COLO668 (cell line): ENCODE measurements around the gene WNT7B.

Experiments
- DNase-seq: peaks from one replicate; lab custom pipeline; 2025; ENCODE audit not compliant: unreplicated experiment; lab: John Stamatoyannopoulos, UW

The WNT7B gene

DNA sequence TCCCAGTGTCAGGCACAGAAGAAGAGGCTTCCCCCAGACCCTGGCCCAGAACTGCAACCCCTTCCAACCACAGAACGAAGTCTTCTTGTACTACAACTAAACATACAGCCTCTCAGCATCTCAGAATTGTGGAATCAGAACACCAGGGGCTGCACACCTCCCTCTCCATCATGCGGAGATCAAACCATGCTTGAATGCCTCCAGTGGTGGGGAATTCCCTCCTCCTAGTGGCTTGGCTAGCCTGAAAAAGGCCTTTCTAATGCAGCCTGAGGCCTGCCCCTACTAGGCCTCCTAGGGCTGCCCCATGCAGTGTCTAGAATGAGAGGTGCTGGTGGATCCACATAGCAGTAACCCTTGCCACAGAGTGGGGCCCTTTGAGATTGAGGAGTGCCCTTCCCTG lies 62.7 kb downstream of the WNT7B start:
- DNase-seq = no peak

- no peak for DNase-seq
These were observed 64.1 kb downstream of the WNT7B start for GRCh38 chr22:45912910-45913309.

- peak; percentile 71 for DNase-seq
These were observed 65.2 kb downstream of the WNT7B start for GRCh38 chr22:45911601-45912271.

DNA sequence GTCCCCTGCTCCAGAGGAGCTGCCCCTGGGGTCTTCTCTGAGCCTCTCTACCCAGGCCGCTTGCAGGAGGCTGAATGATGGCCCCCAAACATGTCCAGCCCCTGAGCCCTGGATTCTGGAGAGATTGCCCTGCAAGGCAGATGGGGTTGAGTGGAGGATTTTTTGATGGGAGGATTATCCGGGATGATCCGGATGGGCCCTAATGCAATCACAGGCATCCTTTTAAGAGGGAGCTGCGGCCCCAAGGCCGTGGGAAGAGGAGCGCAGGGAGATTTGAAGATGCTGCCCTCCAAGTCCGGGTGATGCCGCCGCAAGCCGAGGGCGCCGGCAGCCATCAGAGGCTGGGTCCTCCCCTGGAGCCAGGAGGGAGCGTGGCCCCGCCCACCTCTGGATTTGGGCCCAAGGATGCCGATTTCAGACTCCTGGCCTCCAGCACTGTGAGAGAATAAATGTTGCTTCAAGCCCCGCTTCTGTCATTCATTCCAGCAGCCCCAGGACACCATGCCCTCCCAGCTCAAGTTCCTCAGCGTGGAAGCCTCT lies 66.0 kb downstream of the WNT7B start:
- no peak for DNase-seq

DNA sequence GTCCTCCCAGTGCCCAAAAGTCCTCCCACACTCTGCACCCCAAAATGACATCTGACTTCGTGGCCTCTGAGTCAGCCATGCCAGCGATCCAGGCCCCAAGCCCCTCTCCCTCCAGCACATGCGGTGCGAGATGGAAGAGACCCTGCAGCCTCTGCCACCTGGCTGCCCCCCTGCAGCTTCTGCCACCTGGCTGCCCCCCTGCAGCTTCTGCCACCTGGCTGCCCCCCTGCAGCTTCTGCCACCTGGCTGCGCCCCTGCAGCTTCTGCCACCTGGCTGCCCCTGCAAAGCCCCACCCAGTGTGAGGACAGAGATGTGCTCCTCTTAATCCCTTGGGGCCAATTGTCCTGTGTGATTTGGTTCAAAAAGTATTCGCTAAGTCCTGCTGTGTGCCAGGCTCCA lies 68.0 kb downstream of the WNT7B start:
- DNase-seq = no peak

GRCh38 chr22:45907996-45908395 lies 69.0 kb downstream of the WNT7B start:
- no peak for DNase-seq

GRCh38 chr22:45907378-45907777 lies 69.6 kb downstream of the WNT7B start:
- DNase-seq = no peak

- DNase-seq = no peak
These were observed 70.0 kb downstream of the WNT7B start for GRCh38 chr22:45906946-45907345.

GRCh38 chr22:45905924-45906865 lies 70.8 kb downstream of the WNT7B start:
- no peak for DNase-seq

DNA sequence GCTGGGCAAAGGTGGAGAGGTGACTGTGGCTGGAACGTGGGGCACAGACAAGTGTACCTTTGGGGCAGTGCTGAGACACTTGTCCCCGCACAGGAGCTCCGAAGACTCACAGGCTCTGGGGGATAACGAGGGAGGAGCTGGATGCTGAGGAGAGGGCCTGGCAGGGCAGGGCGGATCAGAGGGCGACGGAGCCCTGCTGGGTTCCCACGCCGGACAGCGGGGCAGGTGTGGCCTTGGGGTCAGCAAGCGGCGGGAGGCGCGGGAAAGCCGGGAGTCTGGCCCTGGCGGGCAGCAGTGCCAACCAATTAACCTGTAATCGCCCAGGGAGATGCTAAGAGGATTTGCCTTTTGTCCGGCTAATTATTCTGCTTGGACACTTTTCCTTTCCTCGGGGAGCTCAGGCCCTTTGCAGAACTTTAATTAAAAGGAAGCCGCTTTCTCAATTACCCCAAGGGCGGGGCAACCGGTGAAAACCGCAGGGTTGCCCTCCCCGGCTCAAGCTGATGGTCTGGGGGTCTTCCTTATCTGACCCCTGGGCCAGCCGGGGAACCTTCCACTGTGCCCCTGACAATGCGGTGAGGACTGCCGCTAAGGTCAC lies 71.5 kb downstream of the WNT7B start:
- DNase-seq = no peak

DNA sequence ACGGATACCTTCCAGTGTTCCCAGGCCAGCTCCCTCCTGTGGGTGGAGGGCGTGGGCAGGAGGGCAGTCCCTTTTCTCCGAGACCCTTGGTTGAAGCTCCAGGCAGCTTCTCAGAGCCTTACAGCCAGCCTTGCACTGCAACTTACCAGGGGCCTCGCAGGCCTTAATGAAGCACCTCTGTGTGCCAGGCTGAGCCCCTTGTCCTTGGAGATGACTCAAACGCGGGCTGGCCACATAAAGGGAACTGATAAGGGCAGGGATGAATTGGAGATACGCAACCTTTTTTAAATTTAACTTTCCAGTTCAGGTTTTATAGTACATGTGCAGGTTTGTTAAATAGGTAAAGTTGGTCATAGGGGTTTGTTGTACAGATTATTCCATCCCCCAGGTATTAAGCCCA lies 72.7 kb downstream of the WNT7B start:
- DNase-seq = no peak

GRCh38 chr22:45903355-45904135 lies 73.4 kb downstream of the WNT7B start:
- no peak for DNase-seq

DNA sequence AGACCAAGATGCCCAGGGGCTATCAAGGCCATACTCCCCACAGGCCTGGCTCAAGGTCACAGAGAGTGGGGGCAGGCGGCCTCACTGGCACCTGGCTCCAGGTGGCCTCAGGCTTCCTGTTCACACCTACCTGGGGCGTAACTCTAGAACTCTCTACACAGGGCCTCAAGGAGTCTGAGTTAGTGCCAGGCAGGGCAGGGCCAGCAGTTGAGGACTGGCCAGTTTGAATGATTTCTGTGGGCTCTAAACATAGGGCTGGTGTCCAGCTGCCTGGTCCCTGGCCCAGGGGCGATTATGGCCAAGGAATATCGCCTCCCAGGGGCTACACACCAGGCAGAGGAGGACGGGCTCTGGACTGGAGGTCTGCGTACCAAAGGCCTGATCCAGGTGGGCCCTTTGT lies 79.2 kb downstream of the WNT7B start:
- no peak for DNase-seq

DNA sequence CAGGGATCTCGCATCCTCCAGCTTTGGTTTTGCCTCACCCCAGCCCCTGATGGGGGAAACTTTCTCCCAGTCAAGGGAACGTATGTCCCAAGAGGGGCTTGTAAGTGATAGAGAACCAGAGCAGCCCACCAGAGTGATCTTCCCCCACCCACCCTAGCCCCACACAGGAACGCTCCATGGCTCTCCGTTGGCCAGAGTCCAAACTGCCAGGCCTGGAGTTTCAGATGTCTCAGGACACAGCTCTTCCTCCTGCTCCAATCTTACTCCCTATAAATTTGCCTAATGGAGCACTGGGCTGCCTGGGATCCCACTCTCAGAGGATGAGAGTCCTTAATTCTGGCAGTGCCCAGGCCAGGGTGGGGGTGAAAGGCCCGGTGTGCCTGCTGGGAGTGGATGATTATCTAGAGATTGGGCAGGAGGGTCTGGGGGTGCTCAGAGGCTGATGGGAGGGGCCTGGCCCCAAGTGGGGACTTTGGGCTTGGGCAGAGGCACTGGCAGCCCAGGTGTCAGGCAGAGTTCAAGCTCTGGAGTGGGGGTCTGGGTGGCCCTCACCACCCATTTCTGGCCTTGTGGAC lies 79.9 kb downstream of the WNT7B start:
- no peak for DNase-seq

DNA sequence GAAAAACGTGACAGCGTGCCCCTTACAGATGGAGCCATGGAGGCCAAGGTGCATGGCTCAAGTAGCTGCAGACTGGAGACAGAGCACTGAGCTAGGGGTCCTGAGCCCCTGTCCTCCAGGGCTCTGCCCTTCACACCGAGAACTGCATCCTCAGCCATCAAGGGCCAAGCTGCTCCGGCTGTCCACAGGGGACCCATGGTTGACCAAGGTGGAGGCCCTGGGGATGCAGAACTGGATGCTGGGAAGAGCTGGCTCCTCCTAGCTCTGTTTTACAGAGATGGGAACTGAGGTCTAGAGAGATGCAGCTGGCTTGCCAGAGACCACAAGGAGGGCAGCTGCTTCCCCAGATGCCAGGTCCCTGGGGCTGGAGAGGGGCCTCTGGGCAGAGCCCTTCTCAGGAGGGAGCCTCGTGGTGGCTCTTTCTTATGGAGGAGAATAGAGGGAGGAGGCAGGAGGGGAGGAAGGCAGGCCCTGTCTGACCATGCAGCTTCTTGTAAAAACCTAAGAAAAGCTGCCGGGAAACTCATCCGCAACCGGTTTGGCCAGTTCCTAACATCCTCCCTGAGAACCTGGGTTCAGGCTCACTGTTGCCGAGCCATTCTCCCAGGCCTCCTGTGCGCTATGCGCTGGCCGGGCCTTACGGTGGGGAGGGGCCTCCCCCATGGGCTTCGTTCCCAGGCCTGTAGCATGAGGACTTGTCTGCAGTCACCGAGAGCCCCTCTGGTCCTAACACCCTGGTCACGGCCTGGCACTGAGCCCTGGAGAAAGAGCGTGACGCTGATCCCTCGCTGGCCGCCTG lies 80.6 kb downstream of the WNT7B start:
- DNase-seq = peak; percentile 25

DNA sequence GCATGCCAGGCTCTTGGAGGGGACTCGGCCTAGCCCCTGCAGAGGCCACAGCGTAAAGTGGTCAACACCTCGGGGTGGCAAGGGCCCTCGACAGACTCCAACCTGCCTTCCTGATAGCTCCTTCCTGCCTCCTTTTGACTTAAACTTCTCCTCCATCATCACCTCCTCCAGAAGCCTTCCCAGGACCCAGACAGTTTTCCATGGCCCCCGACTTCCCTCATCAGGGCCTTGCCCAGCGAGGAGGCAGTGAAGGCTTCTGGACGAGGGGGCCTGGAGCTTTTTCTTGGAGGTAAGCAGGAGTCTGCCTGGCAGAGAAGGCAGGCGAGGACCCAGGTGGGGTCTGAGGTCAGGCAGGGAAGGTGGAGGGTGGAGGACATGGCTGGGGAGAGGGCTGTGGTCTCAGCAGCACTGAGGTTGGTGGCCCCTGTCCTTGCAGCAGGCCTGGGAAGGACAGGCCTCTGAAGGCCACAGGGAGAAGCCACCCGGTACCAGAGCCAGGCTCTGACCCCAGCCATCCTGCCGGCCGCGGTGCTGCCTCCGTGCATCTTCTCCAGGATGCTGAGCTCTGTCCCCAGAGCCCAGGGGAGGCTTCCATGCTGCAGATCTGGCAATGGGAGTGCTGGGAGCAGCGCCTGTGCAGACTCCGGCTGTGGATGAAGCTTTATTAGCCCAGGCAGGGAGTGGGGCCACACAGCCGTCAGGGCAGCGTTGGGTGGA lies 81.4 kb downstream of the WNT7B start:
- no peak for DNase-seq

GRCh38 chr22:45893516-45893915 lies 83.4 kb downstream of the WNT7B start:
- DNase-seq = no peak

DNA sequence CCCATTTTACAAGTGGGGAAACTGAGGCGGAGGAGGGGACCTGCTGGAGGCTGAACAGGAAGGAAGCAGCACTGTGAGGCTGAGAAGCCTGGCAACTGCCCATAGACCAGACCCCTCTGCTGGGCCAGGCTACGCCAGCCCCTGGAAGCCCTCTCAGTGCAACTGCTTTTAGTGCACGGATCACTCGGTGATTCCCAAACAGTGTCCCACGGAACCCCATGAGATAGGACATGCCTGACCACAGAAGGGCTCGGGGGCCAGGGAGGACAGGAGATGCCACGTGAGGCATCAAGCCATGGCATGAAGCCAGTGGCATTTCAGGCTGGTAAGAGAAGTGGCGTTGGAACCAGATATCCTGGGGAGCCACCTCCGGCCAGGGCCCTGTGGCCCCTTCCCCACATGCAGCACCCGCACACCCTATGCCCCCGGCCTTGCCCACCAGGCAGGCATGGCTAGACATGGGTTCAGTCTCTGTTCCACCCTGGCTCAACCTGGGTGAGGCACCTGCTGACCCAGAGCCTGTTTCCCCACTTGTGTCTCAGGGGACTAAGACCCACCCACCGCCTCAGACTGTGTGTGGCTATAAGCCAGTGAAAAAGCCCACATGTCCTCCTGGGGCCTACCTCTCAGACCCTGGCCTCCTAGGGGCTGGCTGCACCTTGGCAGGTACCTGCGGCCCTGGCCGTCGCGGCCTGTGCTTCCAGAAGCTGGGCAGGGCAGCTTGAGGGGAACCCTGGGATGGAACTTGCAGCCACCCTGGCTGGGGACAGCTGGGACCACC lies 84.1 kb downstream of the WNT7B start:
- DNase-seq = no peak
